ENCODE measurements around the gene PML.

DNA sequence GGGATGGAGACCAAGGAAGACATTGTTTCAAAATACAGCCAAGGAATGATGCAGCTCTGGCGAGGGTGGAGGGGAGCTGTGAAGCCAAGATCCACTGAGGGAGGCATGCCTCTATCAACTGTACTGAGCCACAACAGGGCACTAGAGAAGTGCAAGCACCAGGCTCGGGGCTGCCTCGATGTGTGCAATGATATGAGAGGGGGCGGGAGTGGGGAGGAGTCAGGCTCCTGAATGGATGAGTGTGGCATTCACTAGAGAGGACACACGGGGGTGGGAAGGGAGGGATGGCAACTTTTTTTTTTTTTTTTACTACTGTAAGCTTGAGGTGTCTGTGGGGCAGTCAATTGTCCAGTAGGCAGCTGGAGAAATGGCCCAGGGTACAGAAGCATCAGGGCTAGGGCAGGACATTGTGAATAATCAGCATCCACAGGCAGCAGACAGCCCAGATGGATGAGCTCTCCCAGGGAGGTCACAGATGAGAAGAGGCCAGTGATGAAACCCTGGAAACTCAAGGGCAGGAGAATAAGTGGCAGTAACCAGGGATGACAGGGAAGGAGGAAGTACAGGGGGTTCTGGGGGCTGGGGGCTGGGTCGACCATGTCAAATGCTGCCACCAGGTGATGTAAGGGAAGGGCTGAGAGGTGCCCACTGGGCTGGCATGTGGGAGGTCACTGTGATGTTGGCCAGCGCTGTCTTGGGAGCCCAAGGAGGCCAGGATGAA is 8.3 kb upstream of the PML start:
- TF ChIP-seq ZNF521 (tag by site-specific recombination; IDR thresholded peaks at IDR 0.05) (no peak), ZFP37 (tag by site-specific recombination; IDR thresholded peaks at IDR 0.05) (no peak)
